K562 (cell line): ENCODE data around the gene G6PC1. TPM values are rescaled to one million over a fixed set of nuclear protein-coding genes. Genes with fewer than 3 reads are reported as not detected.

ENCODE experiments used
- ATAC-seq: fragments of 200-7000 bp; cut with Tn5 transposase; 3 replicates; pipeline ENCODE4 v1.9.1; 2020; ENCODE audit warnings: moderate library complexity
- BruUV-seq: library from RNA; stranded (reverse); fragments of 400-500 nt; replicated peaks from 2 replicates; lab custom pipeline; 2021; lab: Mats Ljungman, UMichigan
- CTCF ChIA-PET: fragments of 300-600 bp; formaldehyde crosslinking; extraction: SDS; loops from one replicate; lab custom pipeline; 2021; ENCODE audit warnings: low intra/inter-chr PET ratio; lab: Yijun Ruan, JAX
- POLR2A ChIA-PET: fragments of 300-600, 350-650 bp; sonication (Branson Sonifier 250); formaldehyde crosslinking; extraction: SDS; loops from one replicate; lab custom pipeline; 2021; ENCODE audit warnings: antibody characterized with exemption, inconsistent platforms; lab: Yijun Ruan, JAX
- DNase-seq, 4 experiments: peaks; one replicate each; pipeline versions ENCODE4 v3.0.0 to v3.0.0-alpha.2; 2011 to 2018; ENCODE audit warnings: low spot score in 3 of 4, mixed read lengths in 3 of 4; ENCODE audit errors: extremely low read depth in 1 of 4
- FAIRE-seq: peaks from 2 replicates; lab custom pipeline; 2011; peaks lifted over from hg19 to GRCh38; lab: Jason Lieb, UNC
- H2AFZ ChIP-seq: 2 replicates; pipeline ENCODE4 v1.6.0; 2011; ENCODE audit warnings: low read depth, low read length, control low read depth, inconsistent platforms
- H3K27ac ChIP-seq: fragments of 200-600 bp; 3 replicates; pipeline ENCODE4 v1.8.0; 2011; ENCODE audit warnings: low read depth, mild to moderate bottlenecking, control low read depth, inconsistent platforms, low read length, moderate library complexity, mixed read lengths; ENCODE audit errors: extremely low read depth
- H3K27me3 ChIP-seq, 2 experiments: fragments of 300-600 bp in 1 of 2; 2 replicates in 1 of 2; 3 replicates in 1 of 2; pipeline versions ENCODE4 v1.6.0 to v1.8.0; 2011; ENCODE audit warnings: inconsistent platforms in 2 of 2, low read length in 2 of 2, mild to moderate bottlenecking in 1 of 2, mixed read lengths in 1 of 2, moderate library complexity in 1 of 2; ENCODE audit not compliant: control insufficient read depth in 2 of 2, insufficient read depth in 2 of 2
- H3K36me3 ChIP-seq: fragments of 300-600 bp; 3 replicates; pipeline ENCODE4 v1.8.0; 2011; ENCODE audit warnings: mild to moderate bottlenecking, low read length, inconsistent platforms; ENCODE audit not compliant: control insufficient read depth, insufficient read depth
- H3K4me1 ChIP-seq, 2 experiments: fragments of 200-600 bp in 1 of 2; replicated peaks in 1 of 2; 2 replicates in 1 of 2; 3 replicates in 1 of 2; pipeline versions ENCODE4 v1.5.1 to v1.8.0; 2011; ENCODE audit warnings: inconsistent platforms in 2 of 2, low read length in 2 of 2, mild to moderate bottlenecking in 1 of 2, mixed read lengths in 1 of 2, moderate library complexity in 1 of 2; ENCODE audit not compliant: control insufficient read depth in 2 of 2, insufficient read depth in 2 of 2
- H3K4me2 ChIP-seq: 2 replicates; pipeline ENCODE4 v1.6.1; 2011; ENCODE audit warnings: low read length, control low read depth, inconsistent platforms, mixed read lengths; ENCODE audit not compliant: insufficient read depth
- H3K4me3 ChIP-seq: fragments of 200-600 bp; sonication (generic), shearing (Covaris generic); 2 replicates; pipeline ENCODE4 v1.5.1; 2016; ENCODE audit warnings: control low read depth, inconsistent platforms
- H3K79me2 ChIP-seq: fragments of 200-600 bp; 3 replicates; pipeline ENCODE4 v1.8.0; 2011; ENCODE audit warnings: low read length, inconsistent platforms; ENCODE audit not compliant: control insufficient read depth, insufficient read depth
- H3K9ac ChIP-seq, 2 experiments: 2 replicates each; pipeline versions ENCODE4 v1.6.0 to v1.6.1; 2011; ENCODE audit warnings: low read depth in 2 of 2, low read length in 2 of 2, control low read depth in 1 of 2, inconsistent platforms in 1 of 2, mild to moderate bottlenecking in 1 of 2, mixed read lengths in 1 of 2; ENCODE audit not compliant: insufficient read depth in 1 of 2
- H3K9me1 ChIP-seq: one replicate; pipeline ENCODE4 v1.6.0; 2011; ENCODE audit warnings: inconsistent platforms, mild to moderate bottlenecking, low read length, moderate library complexity; ENCODE audit not compliant: control insufficient read depth, insufficient read depth
- H3K9me3 ChIP-seq: replicated peaks from 2 replicates; pipeline ENCODE4 v1.5.1; 2011; ENCODE audit warnings: low read depth, low read length, inconsistent platforms; ENCODE audit not compliant: control insufficient read depth, insufficient read depth
- H4K20me1 ChIP-seq: replicated peaks from 2 replicates; pipeline ENCODE4 v1.6.1; 2011; ENCODE audit warnings: low read length, inconsistent platforms, mixed read lengths; ENCODE audit not compliant: control insufficient read depth, insufficient read depth
- C11orf30 ChIP-seq: fragments of 450-650 bp; IDR thresholded peaks from 2 replicates; pipeline ENCODE4 v1.6.1; 2016; ENCODE audit warnings: low read depth, mild to moderate bottlenecking
- CEBPB ChIP-seq: fragments of 450-650 bp; IDR thresholded peaks from 2 replicates; pipeline ENCODE4 v1.6.1; 2016; ENCODE audit warnings: missing genetic modification characterization, missing compliant biosample characterization
- ELK3 ChIP-seq: fragments of 450-650 bp; formaldehyde crosslinking; IDR thresholded peaks from 2 replicates; pipeline ENCODE4 v1.4.0; 2020; ENCODE audit warnings: mild to moderate bottlenecking
- FOXK2 ChIP-seq, 2 experiments: fragments of 450-650 bp; IDR thresholded peaks in 1 of 2; conservative IDR thresholded peaks in 1 of 2; 2 replicates each; pipeline ENCODE4 v1.6.1; 2016; ENCODE audit warnings: low read depth in 2 of 2, mild to moderate bottlenecking in 1 of 2
- MED1 ChIP-seq: sonication (generic); formaldehyde crosslinking; IDR thresholded peaks from 2 replicates; pipeline ENCODE4 v1.8.1; 2023; ENCODE audit warnings: missing genetic modification reagents, borderline replicate concordance
- MYNN ChIP-seq, 2 experiments: sonication (generic); formaldehyde crosslinking in 1 of 2; IDR thresholded peaks; 2 replicates each; pipeline versions ENCODE4 v1.5.0 to v1.6.1; 2016 to 2020; ENCODE audit warnings: antibody characterized with exemption in 1 of 2, missing genetic modification reagents in 1 of 2
- NFIC ChIP-seq: fragments of 450-650 bp; IDR thresholded peaks from 2 replicates; pipeline ENCODE4 v1.6.1; 2017; ENCODE audit warnings: mild to moderate bottlenecking, inconsistent platforms
- PHB2 ChIP-seq: fragments of 450-650 bp; IDR thresholded peaks from 2 replicates; pipeline ENCODE4 v1.6.1; 2017; ENCODE audit warnings: low read depth
- RHOXF2B ChIP-seq: fragments of 250-450 bp; sonication (Bioruptor Pico); conservative IDR thresholded peaks from 2 replicates; pipeline ENCODE4 v1.5.1; 2021
- SNRNP70 ChIP-seq: fragments of 200-400 bp; formaldehyde crosslinking; optimal IDR thresholded peaks from 2 replicates; pipeline ENCODE3; 2017; ENCODE audit warnings: low read depth, low read length
- ZBTB8A ChIP-seq: fragments of 450-650 bp; IDR thresholded peaks from 2 replicates; pipeline ENCODE4 v1.6.1; 2018; ENCODE audit warnings: mild to moderate bottlenecking, moderate library complexity; ENCODE audit not compliant: partially characterized antibody
- ZFPM2 ChIP-seq: fragments of 250-450 bp; sonication (Bioruptor Pico); IDR thresholded peaks from 2 replicates; pipeline ENCODE4 v1.5.1; 2022; ENCODE audit warnings: mild to moderate bottlenecking
- ZNF277 ChIP-seq: fragments of 250-450 bp; sonication (Bioruptor Pico); IDR thresholded peaks from 2 replicates; pipeline ENCODE4 v1.8.0; 2022; ENCODE audit warnings: inconsistent platforms, mild to moderate bottlenecking, moderate library complexity, borderline replicate concordance
- ZNF354B ChIP-seq: fragments of 250-450 bp; sonication (Bioruptor Pico); IDR thresholded peaks from 2 replicates; pipeline ENCODE4 v1.4.0; 2020
- ZNF699 ChIP-seq: fragments of 250-450 bp; sonication (Bioruptor Pico); IDR thresholded peaks from 2 replicates; pipeline ENCODE4 v1.8.0; 2021; ENCODE audit warnings: mild to moderate bottlenecking, moderate library complexity; ENCODE audit not compliant: insufficient replicate concordance
- WGBS: fragments of 100-300 bp; shearing (Covaris generic); methylation state at CpG from one replicate; pipeline ENCODE4 v1.1.6; 2016; ENCODE audit warnings: low coverage, mixed read lengths; ENCODE audit not compliant: insufficient coverage; ENCODE audit errors: missing lambda C conversion rate; 5-methylcytosine and 5-hydroxymethylcytosine counted together
- in situ Hi-C: fragments of 300-500 bp; cut with MboI; formaldehyde crosslinking; loops from 4 replicates; pipeline ENCODE4 v1.15.0; 2018; ENCODE audit warnings: inconsistent platforms, mixed read lengths
- intact Hi-C: fragments of 100-400 bp; cut with micrococcal nuclease; formaldehyde crosslinking; loops from 2 replicates; pipeline ENCODE4 v1.14.2; 2022
- polyA plus RNA-seq, 8 experiments: library from polyadenylated mRNA; depleted of rRNA in 4 of 8; stranded (reverse) in 5 of 8; unstranded in 3 of 8; fragments of >200 nt; fragmentation: Nextera tagmentation in 2 of 8; fragmentation: Illumina TruSeq in 1 of 8; extraction: Ambion mirVana in 2 of 8; extraction: Trizol in 1 of 8; gene quantifications; 2 replicates each; pipeline versions ENCODE4 v1.2.1 to v1.2.3, GENCODE V29; 2011 to 2014; ENCODE audit warnings: inconsistent platforms in 1 of 8, missing spikeins in 1 of 8
- total RNA-seq, 7 experiments: library from RNA; depleted of rRNA in 6 of 7; stranded (reverse); fragments of >200 nt in 6 of 7; fragmentation: Illumina TruSeq in 2 of 7; extraction: Trizol in 2 of 7; gene quantifications; 2 replicates each; pipeline versions ENCODE4 v1.2.1 to v1.2.3, GENCODE V29; 2011 to 2021; ENCODE audit warnings: low replicate concordance in 1 of 7
- TF ChIP-seq, protein P1 (sequence below), 3 experiments: IDR thresholded peaks in 2 of 3; conservative IDR thresholded peaks in 1 of 3; 2 replicates each; pipeline ENCODE4 v1.5.1; 2011 to 2012; ENCODE audit warnings: low read length in 3 of 3, mild to moderate bottlenecking in 3 of 3, control low read depth in 2 of 3, improper control_type of control experiment in 1 of 3, inconsistent platforms in 1 of 3, low read depth in 1 of 3, mixed read lengths in 1 of 3, moderate library complexity in 1 of 3; ENCODE audit not compliant: insufficient read depth in 2 of 3
- TF ChIP-seq, protein P2 (sequence below): fragments of 250-450 bp; sonication (Bioruptor Pico); IDR thresholded peaks from 2 replicates; pipeline ENCODE4 v1.8.0; 2022; ENCODE audit warnings: moderate library complexity, mild to moderate bottlenecking, inconsistent platforms
- TF ChIP-seq, protein P3 (sequence below): IDR thresholded peaks from 2 replicates; pipeline ENCODE4 v1.6.1; 2011; ENCODE audit not compliant: insufficient read length; ENCODE audit errors: extremely low read depth

The G6PC1 gene
- total and polyA plus RNA-seq, 9 of the 15 experiments (the other 6 are each of a cell fraction or from before 2014, with no cell fraction given) = not detected

GRCh38 chr17:42901535-42902229 lies 1.1 kb downstream of the G6PC1 start:
- no peaks in the 10 kb centered on the region for H3K4me1 ChIP-seq
- no peak overlapping the region for H3K9ac ChIP-seq
- no peaks in the 10 kb centered on the region; the same call in 1 of the 2 replicates for H3K9me3 ChIP-seq
- H3K79me2 ChIP-seq = no peaks in the 10 kb centered on the region
- no TSS peak for BruUV-seq
- H3K27ac ChIP-seq = no peak overlapping the region
- no peak overlapping the region for H3K4me2 ChIP-seq
- H4K20me1 ChIP-seq = no peaks in the 10 kb centered on the region
- WGBS = 10% methylated on average over 10 of the region's 10 CpGs
- intact Hi-C loops = no loop called here
- DNase-seq = no peak
- H3K27me3 ChIP-seq = peaks cover 22 to 41% of the 10 kb centered on the region in 2 experiments
- ATAC-seq = no peak
- POLR2A ChIA-PET = interaction anchor here (0.7 kb wide), 1 partner anchor 68 kb away, joined by 3 read pairs; no protein-coding TSS in a partner anchor
- CTCF ChIA-PET = no interaction called here
- FAIRE-seq = no peak
- no peak overlapping the region for H2AFZ ChIP-seq
- no peaks in the 10 kb centered on the region for H3K9me1 ChIP-seq
- no peaks in the 10 kb centered on the region for H3K36me3 ChIP-seq
- no peak overlapping the region for H3K4me3 ChIP-seq
- in situ Hi-C loops = no loop called here
- TF ChIP-seq ELK3 (CRISPR knock-in tag) = no peak
- no peak for TF ChIP-seq FOXK2 (conservative IDR thresholded peaks at IDR 0.05 in 1 of 2, IDR thresholded peaks at IDR 0.05 in 1 of 2; ENCODE audit: low read depth in 2 of 2)
- TF ChIP-seq ZNF277 (CRISPR knock-in tag) = no peak
- no peak for TF ChIP-seq MED1 (CRISPR knock-in tag)
- TF ChIP-seq RHOXF2B (CRISPR knock-in tag) = no peak
- TF ChIP-seq, protein P1, sequence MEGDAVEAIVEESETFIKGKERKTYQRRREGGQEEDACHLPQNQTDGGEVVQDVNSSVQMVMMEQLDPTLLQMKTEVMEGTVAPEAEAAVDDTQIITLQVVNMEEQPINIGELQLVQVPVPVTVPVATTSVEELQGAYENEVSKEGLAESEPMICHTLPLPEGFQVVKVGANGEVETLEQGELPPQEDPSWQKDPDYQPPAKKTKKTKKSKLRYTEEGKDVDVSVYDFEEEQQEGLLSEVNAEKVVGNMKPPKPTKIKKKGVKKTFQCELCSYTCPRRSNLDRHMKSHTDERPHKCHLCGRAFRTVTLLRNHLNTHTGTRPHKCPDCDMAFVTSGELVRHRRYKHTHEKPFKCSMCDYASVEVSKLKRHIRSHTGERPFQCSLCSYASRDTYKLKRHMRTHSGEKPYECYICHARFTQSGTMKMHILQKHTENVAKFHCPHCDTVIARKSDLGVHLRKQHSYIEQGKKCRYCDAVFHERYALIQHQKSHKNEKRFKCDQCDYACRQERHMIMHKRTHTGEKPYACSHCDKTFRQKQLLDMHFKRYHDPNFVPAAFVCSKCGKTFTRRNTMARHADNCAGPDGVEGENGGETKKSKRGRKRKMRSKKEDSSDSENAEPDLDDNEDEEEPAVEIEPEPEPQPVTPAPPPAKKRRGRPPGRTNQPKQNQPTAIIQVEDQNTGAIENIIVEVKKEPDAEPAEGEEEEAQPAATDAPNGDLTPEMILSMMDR (IDR thresholded peaks at IDR 0.05 in 2 of 3, conservative IDR thresholded peaks at IDR 0.05 in 1 of 3; ENCODE audit: insufficient read depth in 2 of 3, low read depth in 1 of 3, low read length in 3 of 3) = no peak
- TF ChIP-seq ZNF354B = no peak
- no peak for TF ChIP-seq CEBPB
- no peak for TF ChIP-seq PHB2
- TF ChIP-seq ZFPM2 (CRISPR knock-in tag) = no peak
- no peak for TF ChIP-seq ZBTB8A
- TF ChIP-seq MYNN (IDR thresholded peaks at IDR 0.05) = no peak
- TF ChIP-seq MYNN (CRISPR knock-in tag; IDR thresholded peaks at IDR 0.05) = no peak
- TF ChIP-seq, protein P2, sequence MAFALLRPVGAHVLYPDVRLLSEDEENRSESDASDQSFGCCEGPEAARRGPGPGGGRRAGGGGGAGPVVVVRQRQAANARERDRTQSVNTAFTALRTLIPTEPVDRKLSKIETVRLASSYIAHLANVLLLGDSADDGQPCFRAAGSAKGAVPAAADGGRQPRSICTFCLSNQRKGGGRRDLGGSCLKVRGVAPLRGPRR (CRISPR knock-in tag) = no peak
- no peak for TF ChIP-seq C11orf30
- TF ChIP-seq, protein P3, sequence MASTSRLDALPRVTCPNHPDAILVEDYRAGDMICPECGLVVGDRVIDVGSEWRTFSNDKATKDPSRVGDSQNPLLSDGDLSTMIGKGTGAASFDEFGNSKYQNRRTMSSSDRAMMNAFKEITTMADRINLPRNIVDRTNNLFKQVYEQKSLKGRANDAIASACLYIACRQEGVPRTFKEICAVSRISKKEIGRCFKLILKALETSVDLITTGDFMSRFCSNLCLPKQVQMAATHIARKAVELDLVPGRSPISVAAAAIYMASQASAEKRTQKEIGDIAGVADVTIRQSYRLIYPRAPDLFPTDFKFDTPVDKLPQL = no peak
- TF ChIP-seq ZNF699 (CRISPR knock-in tag) = no peak
- no peak for TF ChIP-seq NFIC
- no peak for TF ChIP-seq SNRNP70
